Subcutaneous adipose tissue (tissue), 4 donors: Measurements from ENCODE around the gene AKNAD1. TPM values are rescaled to one million over a fixed set of nuclear protein-coding genes. Genes with fewer than 3 reads are reported as not detected.

Experiments used
- CTCF ChIP-seq: fragments of 450-650 bp; IDR thresholded peaks from one replicate; pipeline ENCODE4 v1.5.1; 2016; ENCODE audit warnings: low read depth, mild to moderate bottlenecking, control low read depth, antibody characterized with exemption, moderate library complexity
- total RNA-seq, 4 donors: library from RNA; depleted of rRNA; stranded (reverse); fragments of >200 nt; gene quantifications; one replicate each; pipeline ENCODE4 v1.1.0, GENCODE V29; 2016

The AKNAD1 gene
- total RNA-seq, 4 donors from 2014 or later, result 0.57 to 2.9 (median 1.3) TPM; not detected in 1

DNA sequence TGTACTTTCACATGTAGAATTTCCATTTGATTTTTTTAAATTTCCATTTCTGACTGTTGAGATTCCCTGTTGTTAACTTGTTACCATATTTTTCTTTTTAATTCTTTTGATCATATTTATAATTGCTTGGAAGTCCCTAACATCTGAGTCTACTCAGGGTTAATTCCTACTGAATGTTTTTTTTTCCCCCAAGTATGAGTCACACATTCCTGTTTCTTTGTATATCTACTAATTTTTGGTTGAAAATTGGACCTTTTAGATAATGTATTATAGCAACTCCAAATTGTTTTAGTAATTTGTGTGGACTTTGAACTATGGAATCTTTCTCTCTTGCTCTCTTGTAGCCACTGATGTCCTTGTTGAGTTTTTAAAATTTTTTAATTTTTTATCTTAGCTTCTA is 55.8 kb downstream of the AKNAD1 start:
- TF ChIP-seq CTCF, result no peak

DNA sequence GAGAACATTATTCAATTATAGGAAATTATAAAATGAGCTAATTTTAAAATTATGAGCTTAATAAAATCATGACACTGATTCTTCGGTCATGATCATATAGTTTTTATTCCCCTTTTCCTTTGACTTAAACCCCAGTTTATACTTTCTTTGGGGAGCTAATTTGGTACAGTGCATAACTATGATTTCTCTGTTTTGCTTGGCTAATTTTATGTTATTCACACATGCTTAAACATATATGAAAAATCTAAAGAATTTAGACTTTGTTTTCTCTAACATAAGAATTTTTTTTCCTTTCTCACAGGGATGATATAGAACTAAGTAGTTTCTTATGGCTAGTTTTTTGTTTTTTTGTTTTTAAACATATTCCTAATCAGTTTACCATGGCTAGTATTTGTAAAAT is 57.9 kb downstream of the AKNAD1 start:
- TF ChIP-seq CTCF, result no peak

DNA sequence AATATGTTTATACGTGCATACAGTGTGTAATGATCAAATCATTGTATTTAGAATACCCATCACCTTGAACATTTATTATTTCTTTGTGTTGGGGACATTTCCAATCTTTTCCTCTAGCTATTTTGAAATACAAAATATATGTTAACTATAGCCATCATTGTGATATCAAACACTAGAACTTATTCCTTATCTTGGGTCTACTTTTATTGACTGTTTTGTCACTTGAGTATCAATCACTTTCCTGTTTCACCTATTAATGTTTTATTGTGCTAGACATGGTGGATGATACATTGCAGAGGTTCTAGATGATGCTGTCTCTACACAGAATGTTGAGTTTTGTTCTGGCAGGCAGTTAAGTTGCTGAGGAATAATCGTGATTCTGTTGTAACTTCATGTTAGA is 64.5 kb downstream of the AKNAD1 start:
- no peak for TF ChIP-seq CTCF

DNA sequence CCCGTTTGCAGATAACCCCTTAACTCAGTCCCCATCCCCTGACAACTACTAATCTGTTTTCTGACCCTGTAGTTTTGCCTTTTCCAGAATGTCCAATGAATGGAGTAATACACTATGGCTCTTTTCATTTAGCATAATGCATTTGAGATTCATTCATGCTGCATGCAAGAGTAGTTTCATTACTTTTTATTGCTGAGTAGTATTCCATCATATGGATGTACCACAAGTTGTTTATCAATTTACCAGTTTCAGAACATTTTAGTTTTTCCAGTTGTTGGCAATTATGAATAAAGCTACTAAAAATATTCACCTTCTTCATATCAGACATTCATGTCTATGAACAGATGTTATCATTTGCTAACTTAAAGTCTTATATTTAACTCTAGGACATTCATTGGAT is 65.1 kb downstream of the AKNAD1 start:
- no peak for TF ChIP-seq CTCF

- no peak for TF ChIP-seq CTCF
Observed at GRCh38 chr1:108785880-108786279, 71.0 kb downstream of the AKNAD1 start.

- TF ChIP-seq CTCF, result no peak
Observed at GRCh38 chr1:108785264-108785663, 71.6 kb downstream of the AKNAD1 start.

- TF ChIP-seq CTCF, result no peak
Observed at GRCh38 chr1:108780937-108781574, 75.8 kb downstream of the AKNAD1 start.
